ENCODE measurements around the gene FRMD3. TPM values are rescaled to one million over a fixed set of nuclear protein-coding genes. Genes with fewer than 3 reads are reported as not detected.

The FRMD3 gene
- total RNA-seq, 1 donor from 2014 or later: 0.40 TPM

DNA sequence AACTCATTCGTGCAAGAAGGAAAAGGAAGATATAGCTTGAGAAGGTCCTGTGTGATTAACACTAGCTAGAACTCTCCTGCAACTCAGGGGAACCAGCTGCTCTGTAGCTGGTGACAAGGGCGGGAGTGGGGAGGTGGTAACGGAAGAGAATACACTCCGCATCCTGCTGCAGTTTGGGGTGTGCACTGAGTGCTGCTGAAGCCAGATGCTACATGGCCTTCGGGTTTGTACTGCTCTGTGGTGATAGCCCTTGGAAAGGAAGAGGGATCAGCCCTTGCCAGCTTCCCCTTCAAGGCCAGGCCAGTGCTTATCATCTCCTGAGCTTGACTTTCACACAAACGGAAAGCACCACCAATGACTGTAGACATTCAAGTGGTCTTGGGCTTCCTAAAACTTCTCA lies 34.3 kb downstream of the FRMD3 start:
- TF ChIP-seq, protein P1, sequence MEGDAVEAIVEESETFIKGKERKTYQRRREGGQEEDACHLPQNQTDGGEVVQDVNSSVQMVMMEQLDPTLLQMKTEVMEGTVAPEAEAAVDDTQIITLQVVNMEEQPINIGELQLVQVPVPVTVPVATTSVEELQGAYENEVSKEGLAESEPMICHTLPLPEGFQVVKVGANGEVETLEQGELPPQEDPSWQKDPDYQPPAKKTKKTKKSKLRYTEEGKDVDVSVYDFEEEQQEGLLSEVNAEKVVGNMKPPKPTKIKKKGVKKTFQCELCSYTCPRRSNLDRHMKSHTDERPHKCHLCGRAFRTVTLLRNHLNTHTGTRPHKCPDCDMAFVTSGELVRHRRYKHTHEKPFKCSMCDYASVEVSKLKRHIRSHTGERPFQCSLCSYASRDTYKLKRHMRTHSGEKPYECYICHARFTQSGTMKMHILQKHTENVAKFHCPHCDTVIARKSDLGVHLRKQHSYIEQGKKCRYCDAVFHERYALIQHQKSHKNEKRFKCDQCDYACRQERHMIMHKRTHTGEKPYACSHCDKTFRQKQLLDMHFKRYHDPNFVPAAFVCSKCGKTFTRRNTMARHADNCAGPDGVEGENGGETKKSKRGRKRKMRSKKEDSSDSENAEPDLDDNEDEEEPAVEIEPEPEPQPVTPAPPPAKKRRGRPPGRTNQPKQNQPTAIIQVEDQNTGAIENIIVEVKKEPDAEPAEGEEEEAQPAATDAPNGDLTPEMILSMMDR (IDR thresholded peaks at IDR 0.05; ENCODE audit: unreplicated experiment): no peak
- Mint-ChIP-seq H3K4me1 (peaks cover 6% of the 10 kb centered on the region), H3K36me3 (no peaks in the 10 kb centered on the region), H3K4me3 (no peak overlapping the region), H3K27me3 (ENCODE audit: low read depth) (no peaks in the 10 kb centered on the region), H3K27ac (no peak overlapping the region), H3K9me3 (peaks cover 3% of the 10 kb centered on the region)
- DNase-seq (ENCODE audit: low spot score in 2 of 2, unreplicated experiment in 2 of 2): no peak

GRCh38 chr9:83501565-83501964 lies 36.6 kb downstream of the FRMD3 start:
- Mint-ChIP-seq H3K27me3 (ENCODE audit: low read depth) (peaks cover 1% of the 10 kb centered on the region), H3K36me3 (no peaks in the 10 kb centered on the region), H3K9me3 (peaks cover 3% of the 10 kb centered on the region), H3K27ac (no peak overlapping the region), H3K4me1 (peaks cover 6% of the 10 kb centered on the region), H3K4me3 (no peak overlapping the region)
- DNase-seq (ENCODE audit: low spot score in 2 of 2, unreplicated experiment in 2 of 2): no peak
- TF ChIP-seq, protein P1 (IDR thresholded peaks at IDR 0.05; ENCODE audit: unreplicated experiment): no peak

GRCh38 chr9:83497441-83497840 lies 40.8 kb downstream of the FRMD3 start:
- Mint-ChIP-seq H3K36me3 (no peaks in the 10 kb centered on the region), H3K4me1 (no peaks in the 10 kb centered on the region), H3K27ac (no peak overlapping the region), H3K4me3 (no peak overlapping the region), H3K9me3 (peaks cover 3% of the 10 kb centered on the region), H3K27me3 (ENCODE audit: low read depth) (peaks cover 18% of the 10 kb centered on the region)
- DNase-seq (ENCODE audit: low spot score in 2 of 2, unreplicated experiment in 2 of 2): no peak
- TF ChIP-seq, protein P1 (IDR thresholded peaks at IDR 0.05; ENCODE audit: unreplicated experiment): no peak

- Mint-ChIP-seq H3K9me3 (no peaks in the 10 kb centered on the region), H3K27me3 (ENCODE audit: low read depth) (peaks cover 19% of the 10 kb centered on the region), H3K4me1 (no peaks in the 10 kb centered on the region), H3K27ac (no peak overlapping the region), H3K36me3 (no peaks in the 10 kb centered on the region), H3K4me3 (no peak overlapping the region)
- TF ChIP-seq, protein P1 (IDR thresholded peaks at IDR 0.05; ENCODE audit: unreplicated experiment): no peak
- DNase-seq (ENCODE audit: low spot score in 2 of 2, unreplicated experiment in 2 of 2): no peak
These were observed 46.2 kb downstream of the FRMD3 start for GRCh38 chr9:83491995-83492394.

- H3K27me3 Mint-ChIP-seq (ENCODE audit: low read depth): peaks cover 17% of the 10 kb centered on the region
- H3K4me3 Mint-ChIP-seq: no peak overlapping the region
- H3K36me3 Mint-ChIP-seq: no peaks in the 10 kb centered on the region
- no peaks in the 10 kb centered on the region for H3K9me3 Mint-ChIP-seq
- DNase-seq (ENCODE audit: low spot score in 2 of 2, unreplicated experiment in 2 of 2): no peak
- TF ChIP-seq, protein P1 (IDR thresholded peaks at IDR 0.05; ENCODE audit: unreplicated experiment): no peak
- H3K4me1 Mint-ChIP-seq: no peaks in the 10 kb centered on the region
- no peak overlapping the region for H3K27ac Mint-ChIP-seq
These were observed 46.8 kb downstream of the FRMD3 start for GRCh38 chr9:83491413-83491812.

- DNase-seq (ENCODE audit: low spot score in 2 of 2, unreplicated experiment in 2 of 2): no peak
- H3K36me3 Mint-ChIP-seq: no peaks in the 10 kb centered on the region
- TF ChIP-seq, protein P1 (IDR thresholded peaks at IDR 0.05; ENCODE audit: unreplicated experiment): no peak
- H3K27me3 Mint-ChIP-seq (ENCODE audit: low read depth): peaks cover 11% of the 10 kb centered on the region
- H3K9me3 Mint-ChIP-seq: no peaks in the 10 kb centered on the region
- H3K4me3 Mint-ChIP-seq: no peak overlapping the region
- H3K27ac Mint-ChIP-seq: no peak overlapping the region
- no peaks in the 10 kb centered on the region for H3K4me1 Mint-ChIP-seq
These were observed 48.2 kb downstream of the FRMD3 start for GRCh38 chr9:83489961-83490360.
